Parathyroid adenoma (tissue), 2 donors: Measurements from ENCODE around the gene ZNF654.
"Not testable (repeated sequence)": the region's sequence is repeated elsewhere in the genome, so short reads cannot be mapped to it uniquely, and the experiment has no call there.

ENCODE experiments used
- H2AFZ ChIP-seq: fragments of 300-600 bp; sonication (generic); one replicate; pipeline ENCODE4 v1.7.0; 2017; ENCODE audit warnings: antibody characterized with exemption, mild to moderate bottlenecking
- H3K27ac ChIP-seq: fragments of 300-600 bp; sonication (generic); one replicate; pipeline ENCODE4 v1.7.0; 2017
- H3K27me3 ChIP-seq: fragments of 300-600 bp; sonication (generic); one replicate; pipeline ENCODE4 v1.7.0; 2017; ENCODE audit warnings: low read length; ENCODE audit not compliant: control insufficient read depth, insufficient read depth
- H3K36me3 ChIP-seq: fragments of 300-600 bp; sonication (generic); one replicate; pipeline ENCODE4 v1.7.0; 2017; ENCODE audit warnings: low read length; ENCODE audit not compliant: control insufficient read depth, insufficient read depth
- H3K4me1 ChIP-seq: fragments of 300-600 bp; sonication (generic); one replicate; pipeline ENCODE4 v1.7.0; 2017; ENCODE audit warnings: control low read depth
- H3K4me2 ChIP-seq: fragments of 300-600 bp; sonication (generic); one replicate; pipeline ENCODE4 v1.7.0; 2017; ENCODE audit warnings: low read length
- H3K4me3 ChIP-seq: fragments of 300-600 bp; sonication (generic); one replicate; pipeline ENCODE4 v1.7.0; 2017; ENCODE audit warnings: low read depth, low read length
- H3K79me2 ChIP-seq: fragments of 300-600 bp; sonication (generic); one replicate; pipeline ENCODE4 v1.7.0; 2017; ENCODE audit warnings: control low read depth
- H3K9ac ChIP-seq: fragments of 300-600 bp; sonication (generic); one replicate; pipeline ENCODE4 v1.7.0; 2017; ENCODE audit warnings: mild to moderate bottlenecking
- H3K9me3 ChIP-seq: fragments of 300-600 bp; sonication (generic); one replicate; pipeline ENCODE4 v1.7.0; 2017; ENCODE audit warnings: low read length; ENCODE audit not compliant: control insufficient read depth
- CTCF ChIP-seq: fragments of 300-600 bp; sonication (generic); IDR thresholded peaks from one replicate; pipeline ENCODE4 v1.7.0; 2017; ENCODE audit warnings: antibody characterized with exemption, mild to moderate bottlenecking
- donor health status: primary hyperparathyroidism.

Gene ZNF654

GRCh38 chr3:88113311-88114162, 54.5 kb downstream of the ZNF654 start:
- Histone ChIP-seq H3K36me3 (no peaks in the 10 kb centered on the region), H3K9ac (no peak overlapping the region), H3K4me3 (no peak overlapping the region), H3K4me2 (no peak overlapping the region), H3K4me1 (no peaks in the 10 kb centered on the region), H3K79me2 (peaks cover 10% of the 10 kb centered on the region), H3K27me3 (no peaks in the 10 kb centered on the region), H2AFZ (no peak overlapping the region), H3K27ac (no peak overlapping the region), H3K9me3 (no peaks in the 10 kb centered on the region)
- TF ChIP-seq CTCF, result peak; percentile 74

- H3K9me3 ChIP-seq, result no peaks in the 10 kb centered on the region
- no peak for TF ChIP-seq CTCF
- no peak overlapping the region for H2AFZ ChIP-seq
- H3K4me2 ChIP-seq, result no peak overlapping the region
- H3K27ac ChIP-seq, result no peak overlapping the region
- H3K27me3 ChIP-seq, result no peaks in the 10 kb centered on the region
- H3K36me3 ChIP-seq, result no peaks in the 10 kb centered on the region
- no peak overlapping the region for H3K9ac ChIP-seq
- no peak overlapping the region for H3K4me3 ChIP-seq
- H3K4me1 ChIP-seq, result no peaks in the 10 kb centered on the region
- H3K79me2 ChIP-seq, result peaks cover 10% of the 10 kb centered on the region
Measured at GRCh38 chr3:88114878-88115549, 56.0 kb downstream of the ZNF654 start.

GRCh38 chr3:88117683-88118082, 58.6 kb downstream of the ZNF654 start:
- no peak for TF ChIP-seq CTCF
- Histone ChIP-seq H3K27ac (no peak overlapping the region), H2AFZ (no peak overlapping the region), H3K4me1 (no peaks in the 10 kb centered on the region), H3K79me2 (peaks cover 10% of the 10 kb centered on the region), H3K9me3 (no peaks in the 10 kb centered on the region), H3K4me2 (no peak overlapping the region), H3K36me3 (no peaks in the 10 kb centered on the region), H3K4me3 (no peak overlapping the region), H3K9ac (no peak overlapping the region), H3K27me3 (no peaks in the 10 kb centered on the region)

GRCh38 chr3:88118603-88119002, 59.5 kb downstream of the ZNF654 start:
- H3K4me1 ChIP-seq, H3K27me3 ChIP-seq, H3K4me3 ChIP-seq, H3K79me2 ChIP-seq, H3K4me2 ChIP-seq, H3K36me3 ChIP-seq, H3K27ac ChIP-seq, H3K9me3 ChIP-seq, H2AFZ ChIP-seq, H3K9ac ChIP-seq: not testable (repeated sequence)

- Histone ChIP-seq H3K4me1 (no peaks in the 10 kb centered on the region), H3K36me3 (no peaks in the 10 kb centered on the region), H3K4me3 (no peak overlapping the region), H3K4me2 (no peak overlapping the region), H3K27ac (no peak overlapping the region), H3K9me3 (no peaks in the 10 kb centered on the region), H3K79me2 (peaks cover 3% of the 10 kb centered on the region), H3K9ac (no peak overlapping the region), H2AFZ (no peak overlapping the region), H3K27me3 (no peaks in the 10 kb centered on the region)
- no peak for TF ChIP-seq CTCF
Measured at GRCh38 chr3:88123526-88123925, 64.5 kb downstream of the ZNF654 start.
